K562 (cell line): Measurements from ENCODE around the gene TAF5L. TPM values are rescaled to one million over a fixed set of nuclear protein-coding genes. Genes with fewer than 3 reads are reported as not detected.
A peak's percentile ranks its signal among the peaks of the same experiment; 100 is the strongest.

Experiments
- ARID2 ChIP-seq: fragments of 450-650 bp; IDR thresholded peaks from 2 replicates; pipeline ENCODE4 v1.6.1; 2017; ENCODE audit warnings: antibody characterized with exemption, mild to moderate bottlenecking
- CREM ChIP-seq: IDR thresholded peaks from 2 replicates; pipeline ENCODE4 v1.6.1; 2014; ENCODE audit warnings: antibody characterized with exemption, low read depth
- CTBP1 ChIP-seq: fragments of 450-650 bp; IDR thresholded peaks from 2 replicates; pipeline ENCODE4 v1.6.1; 2016; ENCODE audit warnings: borderline replicate concordance
- CXXC5 ChIP-seq: fragments of 250-450 bp; sonication (Bioruptor Pico); IDR thresholded peaks from 2 replicates; pipeline ENCODE4 v1.8.0; 2022; ENCODE audit warnings: inconsistent platforms, mild to moderate bottlenecking, moderate library complexity
- JUND ChIP-seq, 2 experiments: IDR thresholded peaks; 2 replicates in 1 of 2; 3 replicates in 1 of 2; pipeline ENCODE4 v1.6.1; 2011; ENCODE audit warnings: borderline replicate concordance in 2 of 2, low read depth in 2 of 2, low read length in 2 of 2, improper control_type of control experiment in 1 of 2, missing biosample characterization in 1 of 2, missing genetic modification characterization in 1 of 2, missing genetic modification reagents in 1 of 2
- KLF1 ChIP-seq: fragments of 450-650 bp; IDR thresholded peaks from 2 replicates; pipeline ENCODE4 v1.6.1; 2016; ENCODE audit warnings: missing genetic modification characterization, missing compliant biosample characterization
- NFE2 ChIP-seq: IDR thresholded peaks from 2 replicates; pipeline ENCODE4 v1.6.1; 2014; ENCODE audit warnings: antibody characterized with exemption, low read depth
- NFIC ChIP-seq: fragments of 450-650 bp; IDR thresholded peaks from 2 replicates; pipeline ENCODE4 v1.6.1; 2017; ENCODE audit warnings: mild to moderate bottlenecking, inconsistent platforms
- NR2C1 ChIP-seq, 2 experiments: fragments of 450-650 bp; IDR thresholded peaks; 2 replicates each; pipeline ENCODE4 v1.6.1; 2017; ENCODE audit warnings: mild to moderate bottlenecking in 2 of 2, antibody characterized with exemption in 1 of 2, inconsistent platforms in 1 of 2, missing compliant biosample characterization in 1 of 2, missing genetic modification characterization in 1 of 2
- POLR3A ChIP-seq: IDR thresholded peaks from 2 replicates; pipeline ENCODE4 v1.6.1; 2011; ENCODE audit warnings: borderline replicate concordance, mild to moderate bottlenecking, moderate library complexity; ENCODE audit not compliant: insufficient read length, insufficient read depth; ENCODE audit errors: extremely low read depth
- RB1 ChIP-seq: fragments of 450-650 bp; IDR thresholded peaks from 2 replicates; pipeline ENCODE4 v1.6.1; 2017; ENCODE audit warnings: low read depth, mild to moderate bottlenecking
- TAF9B ChIP-seq: fragments of 450-650 bp; IDR thresholded peaks from 2 replicates; pipeline ENCODE4 v1.6.1; 2018; ENCODE audit warnings: mild to moderate bottlenecking; ENCODE audit not compliant: partially characterized antibody
- ZNF780A ChIP-seq: fragments of 250-450 bp; sonication (Bioruptor Pico); IDR thresholded peaks from 2 replicates; pipeline ENCODE4 v1.5.0; 2021; ENCODE audit warnings: mild to moderate bottlenecking
- polyA plus RNA-seq, 8 experiments: library from polyadenylated mRNA; depleted of rRNA in 4 of 8; stranded (reverse) in 5 of 8; unstranded in 3 of 8; fragments of >200 nt; fragmentation: Nextera tagmentation in 2 of 8; fragmentation: Illumina TruSeq in 1 of 8; extraction: Ambion mirVana in 2 of 8; extraction: Trizol in 1 of 8; gene quantifications; 2 replicates each; pipeline versions ENCODE4 v1.2.1 to v1.2.3, GENCODE V29; 2011 to 2014; ENCODE audit warnings: inconsistent platforms in 1 of 8, missing spikeins in 1 of 8
- total RNA-seq, 7 experiments: library from RNA; depleted of rRNA in 6 of 7; stranded (reverse); fragments of >200 nt in 6 of 7; fragmentation: Illumina TruSeq in 2 of 7; extraction: Trizol in 2 of 7; gene quantifications; 2 replicates each; pipeline versions ENCODE4 v1.2.1 to v1.2.3, GENCODE V29; 2011 to 2021; ENCODE audit warnings: low replicate concordance in 1 of 7
- TF ChIP-seq, protein P1 (sequence below), 3 experiments: IDR thresholded peaks in 2 of 3; conservative IDR thresholded peaks in 1 of 3; 2 replicates each; pipeline ENCODE4 v1.5.1; 2011 to 2012; ENCODE audit warnings: low read length in 3 of 3, mild to moderate bottlenecking in 3 of 3, control low read depth in 2 of 3, improper control_type of control experiment in 1 of 3, inconsistent platforms in 1 of 3, low read depth in 1 of 3, mixed read lengths in 1 of 3, moderate library complexity in 1 of 3; ENCODE audit not compliant: insufficient read depth in 2 of 3
- TF ChIP-seq, protein P2 (sequence below): sonication (generic); formaldehyde crosslinking; IDR thresholded peaks from 2 replicates; pipeline ENCODE4 v1.8.0; 2022; ENCODE audit warnings: missing genetic modification reagents, mild to moderate bottlenecking, moderate library complexity, borderline replicate concordance

TAF5L gene
- total and polyA plus RNA-seq, 9 of the 15 experiments (the other 6 are each of a cell fraction or from before 2014, with no cell fraction given): 2.2 to 34.2 (median 23.3) TPM

DNA sequence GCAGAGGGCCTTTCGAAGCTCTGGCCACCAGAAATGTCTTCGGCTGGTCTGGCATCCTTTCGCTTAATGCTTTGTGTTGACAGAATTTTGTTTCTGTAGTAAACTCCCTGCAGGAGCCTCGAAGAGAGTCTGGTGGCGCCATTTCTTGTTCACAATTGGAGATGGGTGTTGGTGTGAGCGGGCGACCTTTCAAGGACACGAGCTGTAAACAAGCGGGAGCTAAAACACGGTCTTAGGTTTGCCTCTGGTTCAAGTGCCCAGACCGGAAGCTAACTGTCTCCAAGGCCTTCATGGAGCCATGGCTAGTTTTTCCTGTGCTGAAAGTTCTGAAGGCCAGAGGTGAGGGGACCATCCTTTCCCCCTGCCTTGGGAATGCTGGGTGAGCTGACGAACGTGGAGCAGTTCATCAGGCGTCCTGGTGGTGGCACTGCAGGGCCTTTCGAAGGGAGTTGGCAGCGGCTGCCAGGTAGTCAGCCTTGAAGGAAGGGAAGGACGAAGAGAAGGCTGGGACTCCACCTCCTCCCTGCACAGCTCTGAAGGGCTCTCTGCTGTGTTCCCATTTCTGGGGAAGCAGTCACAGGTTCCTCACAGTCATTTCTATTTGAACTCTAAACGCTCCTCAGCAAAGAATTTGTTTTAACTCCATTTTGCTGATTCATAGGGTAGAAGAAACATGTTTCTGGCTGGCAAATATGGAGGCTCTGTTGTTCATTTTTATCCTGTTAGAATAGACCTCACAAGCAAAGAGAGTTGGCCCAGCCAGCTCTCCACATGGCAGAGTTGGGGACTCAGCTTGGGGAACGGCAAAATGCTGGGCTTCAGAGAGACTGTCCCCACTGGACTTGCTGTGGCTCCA is 35.3 kb upstream of the TAF5L start (continued):
- TF ChIP-seq, protein P1, sequence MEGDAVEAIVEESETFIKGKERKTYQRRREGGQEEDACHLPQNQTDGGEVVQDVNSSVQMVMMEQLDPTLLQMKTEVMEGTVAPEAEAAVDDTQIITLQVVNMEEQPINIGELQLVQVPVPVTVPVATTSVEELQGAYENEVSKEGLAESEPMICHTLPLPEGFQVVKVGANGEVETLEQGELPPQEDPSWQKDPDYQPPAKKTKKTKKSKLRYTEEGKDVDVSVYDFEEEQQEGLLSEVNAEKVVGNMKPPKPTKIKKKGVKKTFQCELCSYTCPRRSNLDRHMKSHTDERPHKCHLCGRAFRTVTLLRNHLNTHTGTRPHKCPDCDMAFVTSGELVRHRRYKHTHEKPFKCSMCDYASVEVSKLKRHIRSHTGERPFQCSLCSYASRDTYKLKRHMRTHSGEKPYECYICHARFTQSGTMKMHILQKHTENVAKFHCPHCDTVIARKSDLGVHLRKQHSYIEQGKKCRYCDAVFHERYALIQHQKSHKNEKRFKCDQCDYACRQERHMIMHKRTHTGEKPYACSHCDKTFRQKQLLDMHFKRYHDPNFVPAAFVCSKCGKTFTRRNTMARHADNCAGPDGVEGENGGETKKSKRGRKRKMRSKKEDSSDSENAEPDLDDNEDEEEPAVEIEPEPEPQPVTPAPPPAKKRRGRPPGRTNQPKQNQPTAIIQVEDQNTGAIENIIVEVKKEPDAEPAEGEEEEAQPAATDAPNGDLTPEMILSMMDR (IDR thresholded peaks at IDR 0.05 in 2 of 3, conservative IDR thresholded peaks at IDR 0.05 in 1 of 3; ENCODE audit: insufficient read depth in 2 of 3, low read depth in 1 of 3, low read length in 3 of 3): peak; percentile 77 to 96 (median 91)
- TF ChIP-seq, protein P2, sequence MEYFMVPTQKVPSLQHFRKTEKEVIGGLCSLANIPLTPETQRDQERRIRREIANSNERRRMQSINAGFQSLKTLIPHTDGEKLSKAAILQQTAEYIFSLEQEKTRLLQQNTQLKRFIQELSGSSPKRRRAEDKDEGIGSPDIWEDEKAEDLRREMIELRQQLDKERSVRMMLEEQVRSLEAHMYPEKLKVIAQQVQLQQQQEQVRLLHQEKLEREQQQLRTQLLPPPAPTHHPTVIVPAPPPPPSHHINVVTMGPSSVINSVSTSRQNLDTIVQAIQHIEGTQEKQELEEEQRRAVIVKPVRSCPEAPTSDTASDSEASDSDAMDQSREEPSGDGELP (CRISPR knock-in tag): peak; percentile 29; the same call in 1 of the 2 replicates
- peak; percentile 51; the same call in 1 of the 2 replicates for TF ChIP-seq CTBP1
- no peak for TF ChIP-seq ZNF780A
- TF ChIP-seq KLF1 (tag): no peak
- 0 out of 2 replicates have a peak, but pooled peaks have one; percentile 22 for TF ChIP-seq NR2C1 (IDR thresholded peaks at IDR 0.05)
- no peak for TF ChIP-seq NR2C1 (tag; IDR thresholded peaks at IDR 0.05)
- no peak for TF ChIP-seq TAF9B
- TF ChIP-seq NFIC: peak; percentile 43; the same call in 1 of the 2 replicates
- no peak for TF ChIP-seq POLR3A
- 0 out of 2 replicates have a peak, but pooled peaks have one; percentile 45 for TF ChIP-seq NFE2
- TF ChIP-seq RB1: peak; percentile 17; the same call in 1 of the 2 replicates
- peak; percentile 77; the same call in 1 of the 2 replicates for TF ChIP-seq ARID2
- peak; percentile 24 for TF ChIP-seq CXXC5 (CRISPR knock-in tag)
- TF ChIP-seq CREM: 0 out of 2 replicates have a peak, but pooled peaks have one; percentile 32
- TF ChIP-seq JUND (IDR thresholded peaks at IDR 0.05; ENCODE audit: borderline replicate concordance, low read depth, low read length): 0 out of 2 replicates have a peak, but pooled peaks have one; percentile 15
- no peak; the same call in 2 of the 3 replicates for TF ChIP-seq JUND (tag; IDR thresholded peaks at IDR 0.05; ENCODE audit: borderline replicate concordance, low read depth, low read length)
